AG09319 (cell line): ENCODE results near the gene TLCD2.

Experiments used
- DNase-seq: peaks from one replicate; pipeline ENCODE4 v3.0.0-alpha.2; 2010; ENCODE audit warnings: low read depth; ENCODE audit errors: extremely low read depth
- TF ChIP-seq, protein P1 (sequence below): IDR thresholded peaks from 2 replicates; pipeline ENCODE4 v1.5.1; 2011; ENCODE audit warnings: low read depth, mild to moderate bottlenecking, inconsistent platforms, low read length, moderate library complexity

TLCD2 gene

DNA sequence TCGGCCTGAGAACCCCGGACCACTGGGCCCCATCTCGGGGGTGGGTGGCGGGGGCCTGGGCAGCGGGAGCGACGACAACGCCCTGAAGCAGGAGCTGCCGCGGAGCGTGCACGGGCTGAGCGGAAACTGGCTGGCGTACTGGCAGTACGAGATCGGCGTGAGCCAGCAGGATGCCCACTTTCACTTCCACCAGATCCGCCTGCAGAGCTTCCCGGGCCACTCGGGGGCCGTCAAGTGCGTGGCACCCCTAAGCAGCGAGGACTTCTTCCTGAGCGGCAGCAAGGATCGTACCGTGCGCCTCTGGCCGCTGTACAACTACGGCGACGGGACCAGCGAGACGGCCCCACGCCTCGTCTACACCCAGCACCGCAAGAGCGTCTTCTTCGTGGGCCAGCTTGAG, 23.6 kb upstream of the TLCD2 start:
- TF ChIP-seq, protein P1, sequence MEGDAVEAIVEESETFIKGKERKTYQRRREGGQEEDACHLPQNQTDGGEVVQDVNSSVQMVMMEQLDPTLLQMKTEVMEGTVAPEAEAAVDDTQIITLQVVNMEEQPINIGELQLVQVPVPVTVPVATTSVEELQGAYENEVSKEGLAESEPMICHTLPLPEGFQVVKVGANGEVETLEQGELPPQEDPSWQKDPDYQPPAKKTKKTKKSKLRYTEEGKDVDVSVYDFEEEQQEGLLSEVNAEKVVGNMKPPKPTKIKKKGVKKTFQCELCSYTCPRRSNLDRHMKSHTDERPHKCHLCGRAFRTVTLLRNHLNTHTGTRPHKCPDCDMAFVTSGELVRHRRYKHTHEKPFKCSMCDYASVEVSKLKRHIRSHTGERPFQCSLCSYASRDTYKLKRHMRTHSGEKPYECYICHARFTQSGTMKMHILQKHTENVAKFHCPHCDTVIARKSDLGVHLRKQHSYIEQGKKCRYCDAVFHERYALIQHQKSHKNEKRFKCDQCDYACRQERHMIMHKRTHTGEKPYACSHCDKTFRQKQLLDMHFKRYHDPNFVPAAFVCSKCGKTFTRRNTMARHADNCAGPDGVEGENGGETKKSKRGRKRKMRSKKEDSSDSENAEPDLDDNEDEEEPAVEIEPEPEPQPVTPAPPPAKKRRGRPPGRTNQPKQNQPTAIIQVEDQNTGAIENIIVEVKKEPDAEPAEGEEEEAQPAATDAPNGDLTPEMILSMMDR: no peak
- no peak for DNase-seq

DNA sequence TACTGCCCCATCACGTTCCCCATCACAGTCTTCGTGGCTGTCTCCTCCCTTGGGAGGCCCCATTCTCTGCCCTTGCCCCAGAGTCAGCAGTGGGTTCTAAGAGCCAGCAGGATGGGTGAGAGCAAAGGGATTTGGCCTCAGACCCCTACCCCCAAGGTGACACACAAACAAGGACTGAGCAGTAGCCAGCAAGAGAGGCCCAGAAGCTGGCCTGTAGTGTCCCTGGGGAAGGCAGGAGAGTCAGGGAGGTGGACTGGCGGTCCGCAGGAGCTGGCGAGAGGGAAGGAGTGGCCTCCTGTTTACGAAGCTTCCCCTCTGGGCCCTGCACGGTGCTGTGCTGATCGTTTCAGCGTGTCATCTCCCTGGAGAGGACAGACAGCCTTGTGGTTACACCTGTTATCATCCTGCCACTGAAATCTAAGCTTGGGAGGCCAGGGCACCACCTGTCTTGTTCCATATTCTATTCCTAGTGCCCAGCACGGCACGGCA, 22.7 kb upstream of the TLCD2 start:
- TF ChIP-seq, protein P1: no peak
- no peak for DNase-seq

DNA sequence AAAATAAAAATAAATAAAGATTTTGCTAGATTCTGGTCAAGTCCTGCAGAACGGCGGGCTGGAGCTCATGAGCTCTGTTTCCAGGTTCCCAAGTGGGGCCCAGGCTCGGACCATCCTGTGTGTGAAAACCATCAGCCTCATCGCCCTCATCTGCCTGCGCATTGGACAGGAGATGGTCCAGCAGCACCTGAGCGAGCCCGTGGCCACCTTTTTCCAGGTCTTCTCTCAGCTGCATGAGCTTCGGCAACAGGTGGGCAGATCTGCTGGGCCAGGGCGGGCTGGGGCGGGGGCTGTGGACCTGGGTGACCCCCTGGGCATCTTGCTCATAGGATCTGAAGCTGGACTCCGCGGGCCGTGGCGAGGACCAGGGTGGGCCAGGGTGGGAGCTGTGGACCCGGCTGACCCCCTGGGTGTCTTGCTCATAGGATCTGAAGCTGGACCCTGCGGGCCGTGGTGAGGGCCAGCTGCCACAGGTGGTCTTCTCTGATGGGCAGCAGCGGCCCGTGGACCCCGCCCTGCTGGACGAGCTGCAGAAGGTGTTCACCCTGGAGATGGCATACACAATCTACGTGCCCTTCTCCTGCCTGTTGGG, 22.2 kb upstream of the TLCD2 start:
- TF ChIP-seq, protein P1: no peak
- no peak for DNase-seq

DNA sequence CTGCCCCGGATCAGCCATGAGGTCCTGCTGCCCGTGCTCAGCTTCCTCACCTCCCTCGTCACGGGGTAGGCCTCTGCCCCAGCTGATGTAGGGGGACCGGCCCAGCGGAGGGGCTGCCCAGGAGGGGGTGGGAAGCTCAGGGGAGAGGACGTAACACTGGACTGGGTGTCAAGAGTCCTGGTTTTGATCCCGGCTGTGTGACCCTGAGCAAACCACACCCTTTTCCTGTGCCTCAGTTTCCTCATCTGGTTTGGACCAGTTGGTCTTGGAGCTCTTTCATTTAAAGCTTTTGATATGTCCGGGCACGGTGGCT, 21.0 kb upstream of the TLCD2 start:
- TF ChIP-seq, protein P1: no peak
- no peak for DNase-seq

DNA sequence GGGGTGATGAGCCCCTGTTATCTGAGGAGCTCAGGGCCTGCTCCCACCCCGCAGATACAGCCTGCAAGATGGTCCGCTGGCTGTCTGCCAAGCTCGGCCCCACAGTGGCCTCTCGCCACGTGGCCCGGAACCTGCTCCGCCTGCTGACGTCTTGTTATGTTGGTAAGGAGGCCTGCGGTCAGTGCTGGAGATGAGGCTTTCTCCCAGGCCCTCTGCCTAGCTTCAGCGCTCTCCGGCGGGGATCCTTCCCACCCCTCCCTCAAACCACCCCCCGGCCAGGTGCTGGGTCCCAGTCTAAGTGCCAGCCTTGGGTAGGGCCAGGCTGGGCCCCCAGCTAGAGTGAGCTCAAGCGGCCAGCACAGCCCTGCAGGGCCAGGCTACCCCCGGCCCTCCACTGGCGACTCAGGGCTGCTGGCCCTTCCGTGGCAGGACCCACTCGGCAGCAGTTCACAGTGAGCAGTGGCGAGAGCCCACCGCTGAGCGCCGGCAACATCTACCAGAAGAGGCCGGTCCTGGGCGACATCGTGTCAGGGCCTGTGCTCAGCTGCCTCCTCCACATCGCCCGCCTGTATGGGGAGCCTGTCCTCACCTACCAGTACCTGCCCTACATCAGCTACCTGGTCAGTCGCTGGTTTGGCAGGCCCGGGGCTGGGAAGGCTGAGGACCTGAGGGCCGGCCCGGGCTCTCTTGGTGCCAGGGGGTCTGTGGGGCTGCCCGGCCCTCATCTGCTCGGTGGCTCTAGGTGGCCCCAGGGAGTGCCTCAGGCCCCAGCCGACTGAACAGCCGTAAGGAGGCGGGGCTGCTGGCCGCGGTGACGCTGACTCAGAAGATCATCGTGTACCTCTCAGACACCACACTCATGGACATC, 20.4 kb upstream of the TLCD2 start:
- TF ChIP-seq, protein P1: no peak
- peak; percentile 67 for DNase-seq

DNA sequence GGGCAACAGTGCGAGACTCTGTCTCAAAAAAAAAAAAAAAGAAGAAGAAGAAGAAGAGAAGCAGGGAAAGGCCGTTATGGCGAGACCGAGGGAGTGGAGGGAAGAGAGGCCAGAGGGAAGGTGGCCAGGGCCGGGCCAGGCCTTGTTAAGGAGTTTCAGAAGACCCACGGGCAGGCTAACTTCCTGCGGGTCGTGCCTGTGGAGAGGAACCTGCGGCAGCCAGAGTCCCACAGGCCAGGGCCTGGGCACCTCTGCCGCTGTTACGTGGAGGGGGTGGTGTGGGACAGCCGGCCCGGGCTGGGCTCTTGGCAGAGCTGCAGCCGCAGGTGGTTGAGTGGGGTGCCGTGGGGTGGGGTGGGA, 19.8 kb upstream of the TLCD2 start:
- TF ChIP-seq, protein P1: no peak
- DNase-seq: no peak

DNA sequence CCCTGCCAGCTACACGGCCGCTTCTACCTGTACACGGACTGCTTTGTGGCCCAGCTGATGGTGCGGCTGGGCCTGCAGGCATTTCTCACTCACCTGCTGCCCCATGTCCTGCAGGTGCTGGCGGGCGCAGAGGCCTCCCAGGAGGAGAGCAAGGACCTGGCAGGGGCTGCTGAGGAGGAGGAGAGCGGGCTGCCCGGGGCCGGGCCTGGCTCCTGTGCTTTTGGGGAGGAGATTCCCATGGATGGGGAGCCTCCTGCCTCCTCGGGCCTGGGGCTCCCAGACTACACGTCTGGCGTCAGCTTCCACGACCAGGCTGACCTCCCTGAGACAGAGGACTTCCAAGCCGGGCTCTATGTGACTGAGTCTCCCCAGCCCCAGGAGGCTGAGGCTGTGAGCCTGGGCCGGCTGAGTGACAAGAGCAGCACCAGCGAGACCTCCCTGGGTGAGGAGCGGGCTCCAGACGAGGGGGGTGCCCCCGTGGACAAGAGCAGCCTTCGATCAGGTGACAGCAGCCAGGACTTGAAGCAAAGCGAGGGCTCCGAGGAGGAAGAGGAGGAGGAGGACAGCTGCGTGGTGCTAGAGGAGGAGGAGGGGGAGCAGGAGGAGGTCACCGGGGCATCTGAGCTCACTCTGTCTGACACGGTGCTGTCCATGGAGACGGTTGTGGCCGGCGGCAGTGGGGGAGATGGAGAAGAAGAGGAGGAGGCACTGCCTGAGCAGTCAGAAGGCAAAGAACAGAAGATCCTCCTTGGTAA, 17.9 kb upstream of the TLCD2 start:
- TF ChIP-seq, protein P1: no peak
- DNase-seq: no peak
